Left lung (tissue), 10 donors: ENCODE measurements around the gene EPHA4. TPM values are rescaled to one million over a fixed set of nuclear protein-coding genes. Genes with fewer than 3 reads are reported as not detected.
A peak's percentile ranks its signal among the peaks of the same experiment; 100 is the strongest.

Experiments
- ATAC-seq: fragments of 200-7000 bp; cut with Tn5 transposase; one replicate; pipeline ENCODE4 v1.9.1; 2020; ENCODE audit warnings: moderate library complexity
- DNase-seq, 4 donors: peaks; one replicate each; pipeline ENCODE4 v3.0.0-alpha.2; 2013 to 2020
- H3K27ac ChIP-seq, 2 donors: fragments of 200-600 bp; sonication (generic) in 1 of 2; one replicate each; pipeline versions ENCODE4 v1.5.0 to v1.8.0; 2020 to 2021
- H3K27me3 ChIP-seq, 2 donors: fragments of 200-600 bp; sonication (generic) in 1 of 2; one replicate each; pipeline versions ENCODE4 v1.5.0 to v1.8.0; 2020 to 2021
- H3K36me3 ChIP-seq, 2 donors: fragments of 200-600 bp; sonication (generic) in 1 of 2; one replicate each; pipeline versions ENCODE4 v1.5.0 to v1.8.0; 2020 to 2021
- H3K4me1 ChIP-seq, 2 donors: fragments of 200-600 bp; one replicate each; pipeline ENCODE4 v1.8.0; 2021
- H3K4me3 ChIP-seq, 2 donors: fragments of 200-600 bp; sonication (generic) in 1 of 2; one replicate each; pipeline versions ENCODE4 v1.5.0 to v1.8.0; 2020 to 2021; ENCODE audit warnings: mild to moderate bottlenecking in 1 of 2
- H3K9me3 ChIP-seq, 2 donors: fragments of 200-600 bp; sonication (generic) in 1 of 2; one replicate each; pipeline versions ENCODE4 v1.5.0 to v1.8.0; 2020 to 2021
- intact Hi-C, 2 donors: fragments of 100-400 bp; cut with DNase I; formaldehyde crosslinking; loops; one replicate each; pipeline versions ENCODE4 v1.11.2 to v1.14.2; 2022
- polyA plus RNA-seq, 6 donors: library from polyadenylated mRNA; unstranded; fragments of 120-200 nt; gene quantifications; one replicate each; pipeline ENCODE4 v1.2.1, GENCODE V29; 2013; ENCODE audit not compliant: insufficient read length in 6 of 6
- total RNA-seq, 2 donors: library from RNA; stranded (reverse); fragmentation: NEBNext Ultra II Directional; extraction: Animal tissue kit (Norgen Biotek cat#: 25700); gene quantifications; one replicate each; pipeline ENCODE4 v1.2.1, GENCODE V29; 2021
- TF ChIP-seq, protein P1 (sequence below), 2 donors: fragments of 200-600 bp; sonication (generic) in 1 of 2; IDR thresholded peaks; one replicate each; pipeline versions ENCODE4 v1.5.0 to v1.8.0; 2021; ENCODE audit warnings: antibody characterized with exemption in 2 of 2
- donor health status: DM: no; HTN: yes; CAD: no.
- donor health status: DM: no; HTN: no; CAD: no.

EPHA4 gene
- total and polyA plus RNA-seq, 8 donors: 17.7 to 41.0 (median 24.8) TPM

- DNase-seq: no peak
- no peak for ATAC-seq
Measured at GRCh38 chr2:221468317-221468716, 103.8 kb downstream of the EPHA4 start.

GRCh38 chr2:221467610-221468009 is 104.5 kb downstream of the EPHA4 start:
- intact Hi-C loops: no loop called here
- Histone ChIP-seq H3K36me3 (no peaks in the 10 kb centered on the region), H3K4me1 (peaks cover 0 to 4% of the 10 kb centered on the region in 2 donors), H3K27me3 (no peaks in the 10 kb centered on the region), H3K4me3 (no peak overlapping the region), H3K9me3 (no peaks in the 10 kb centered on the region), H3K27ac (no peak overlapping the region)
- no peak for ATAC-seq
- no peak for DNase-seq
- TF ChIP-seq, protein P1, sequence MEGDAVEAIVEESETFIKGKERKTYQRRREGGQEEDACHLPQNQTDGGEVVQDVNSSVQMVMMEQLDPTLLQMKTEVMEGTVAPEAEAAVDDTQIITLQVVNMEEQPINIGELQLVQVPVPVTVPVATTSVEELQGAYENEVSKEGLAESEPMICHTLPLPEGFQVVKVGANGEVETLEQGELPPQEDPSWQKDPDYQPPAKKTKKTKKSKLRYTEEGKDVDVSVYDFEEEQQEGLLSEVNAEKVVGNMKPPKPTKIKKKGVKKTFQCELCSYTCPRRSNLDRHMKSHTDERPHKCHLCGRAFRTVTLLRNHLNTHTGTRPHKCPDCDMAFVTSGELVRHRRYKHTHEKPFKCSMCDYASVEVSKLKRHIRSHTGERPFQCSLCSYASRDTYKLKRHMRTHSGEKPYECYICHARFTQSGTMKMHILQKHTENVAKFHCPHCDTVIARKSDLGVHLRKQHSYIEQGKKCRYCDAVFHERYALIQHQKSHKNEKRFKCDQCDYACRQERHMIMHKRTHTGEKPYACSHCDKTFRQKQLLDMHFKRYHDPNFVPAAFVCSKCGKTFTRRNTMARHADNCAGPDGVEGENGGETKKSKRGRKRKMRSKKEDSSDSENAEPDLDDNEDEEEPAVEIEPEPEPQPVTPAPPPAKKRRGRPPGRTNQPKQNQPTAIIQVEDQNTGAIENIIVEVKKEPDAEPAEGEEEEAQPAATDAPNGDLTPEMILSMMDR (IDR thresholded peaks at IDR 0.05): no peak

More at GRCh38 chr2:221468317-221468716, 103.8 kb downstream of the EPHA4 start:
- Histone ChIP-seq H3K9me3 (no peaks in the 10 kb centered on the region), H3K4me1 (peaks cover 0 to 4% of the 10 kb centered on the region in 2 donors), H3K27me3 (no peaks in the 10 kb centered on the region), H3K27ac (no peak overlapping the region), H3K4me3 (no peak overlapping the region), H3K36me3 (no peaks in the 10 kb centered on the region)
- intact Hi-C loops: no loop called here
- TF ChIP-seq, protein P1 (IDR thresholded peaks at IDR 0.05): no peak

GRCh38 chr2:221466744-221467143 is 105.4 kb downstream of the EPHA4 start:
- intact Hi-C loops: no loop called here
- H3K36me3 ChIP-seq: no peaks in the 10 kb centered on the region
- no peak overlapping the region for H3K27ac ChIP-seq
- DNase-seq (no peak), ATAC-seq (no peak)
- TF ChIP-seq, protein P1 (IDR thresholded peaks at IDR 0.05): no peak
- H3K4me3 ChIP-seq: no peak overlapping the region
- H3K9me3 ChIP-seq: no peaks in the 10 kb centered on the region
- no peaks in the 10 kb centered on the region for H3K27me3 ChIP-seq
- peaks cover 0 to 4% of the 10 kb centered on the region in 2 donors for H3K4me1 ChIP-seq

- intact Hi-C loops: no loop called here
- Histone ChIP-seq H3K27me3 (no peaks in the 10 kb centered on the region), H3K4me1 (peaks cover 0 to 4% of the 10 kb centered on the region in 2 donors), H3K9me3 (no peaks in the 10 kb centered on the region), H3K27ac (no peak overlapping the region), H3K4me3 (no peak overlapping the region), H3K36me3 (no peaks in the 10 kb centered on the region)
- DNase-seq (no peak), ATAC-seq (peak; percentile 73)
- TF ChIP-seq, protein P1 (IDR thresholded peaks at IDR 0.05): no peak
Measured at GRCh38 chr2:221465776-221466175, 106.3 kb downstream of the EPHA4 start.

GRCh38 chr2:221464971-221465370 is 107.1 kb downstream of the EPHA4 start:
- no peak overlapping the region for H3K27ac ChIP-seq
- intact Hi-C loops: no loop called here
- no peak for DNase-seq
- TF ChIP-seq, protein P1 (IDR thresholded peaks at IDR 0.05): no peak
- H3K36me3 ChIP-seq: no peaks in the 10 kb centered on the region
- no peaks in the 10 kb centered on the region for H3K9me3 ChIP-seq
- ATAC-seq: peak; percentile 56
- peaks cover 0 to 4% of the 10 kb centered on the region in 2 donors for H3K4me1 ChIP-seq
- no peak overlapping the region for H3K4me3 ChIP-seq
- H3K27me3 ChIP-seq: no peaks in the 10 kb centered on the region
